Naive thymus-derived CD4-positive, alpha-beta T cell (primary cell): ENCODE measurements around the gene USF3. TPM values are rescaled to one million over a fixed set of nuclear protein-coding genes. Genes with fewer than 3 reads are reported as not detected.

Experiments
- ATAC-seq: fragments of 150-1000 bp; cut with Tn5 transposase; 2 replicates; pipeline ENCODE4 v1.10.0; 2021; ENCODE audit warnings: mild to moderate bottlenecking, moderate library complexity
- CTCF ChIA-PET: fragments of 350-600 bp; sonication (Branson Sonifier 250); formaldehyde crosslinking; loops from one replicate; lab custom pipeline; 2021; ENCODE audit warnings: antibody characterized with exemption; lab: Charles Lee
- POLR2A ChIA-PET: fragments of 350-600 bp; sonication (Branson Sonifier 250); formaldehyde crosslinking; loops from one replicate; lab custom pipeline; 2021; ENCODE audit warnings: antibody characterized with exemption, inconsistent platforms; lab: Charles Lee
- DNase-seq, 9 donors: peaks; one replicate each; pipeline versions ENCODE4 v3.0.0 to v3.0.0-alpha.2; 2020 to 2022; ENCODE audit warnings: mixed read lengths in 1 of 9
- H3K27ac ChIP-seq: one replicate; pipeline ENCODE4 v1.7.0; 2013; ENCODE audit warnings: mild to moderate bottlenecking, low read depth, low read length, moderate library complexity
- H3K27me3 ChIP-seq, 2 donors: one replicate each; pipeline ENCODE4 v1.7.0; 2013; ENCODE audit warnings: low read length in 2 of 2, mild to moderate bottlenecking in 2 of 2, moderate library complexity in 2 of 2; ENCODE audit not compliant: control insufficient read depth in 2 of 2, insufficient read depth in 2 of 2
- H3K36me3 ChIP-seq, 3 experiments: 1 replicate in 2 of 3; 2 replicates in 1 of 3; pipeline ENCODE4 v1.7.0; 2013; ENCODE audit warnings: low read length in 3 of 3, mild to moderate bottlenecking in 3 of 3, moderate library complexity in 1 of 3; ENCODE audit not compliant: insufficient read depth in 3 of 3, control insufficient read depth in 2 of 3
- H3K4me1 ChIP-seq, 2 donors: one replicate each; pipeline ENCODE4 v1.7.0; 2013; ENCODE audit warnings: low read length in 2 of 2, mild to moderate bottlenecking in 2 of 2, moderate library complexity in 1 of 2; ENCODE audit not compliant: control insufficient read depth in 2 of 2, insufficient read depth in 2 of 2
- H3K4me3 ChIP-seq: 2 replicates; pipeline ENCODE4 v1.7.0; 2013; ENCODE audit warnings: mild to moderate bottlenecking, low read length
- H3K9me3 ChIP-seq, 3 experiments: 1 replicate in 2 of 3; 2 replicates in 1 of 3; pipeline ENCODE4 v1.7.0; 2013; ENCODE audit warnings: low read length in 3 of 3; ENCODE audit not compliant: control insufficient read depth in 2 of 3
- H3K27ac Mint-ChIP-seq, 9 donors: one replicate each; pipeline ENCODE4 v1.8.0; 2020 to 2022; ENCODE audit warnings: mixed read lengths in 9 of 9, mild to moderate bottlenecking in 8 of 9, moderate library complexity in 5 of 9, inconsistent platforms in 2 of 9
- H3K27me3 Mint-ChIP-seq, 5 donors: one replicate each; pipeline ENCODE4 v1.8.0; 2021 to 2022; ENCODE audit warnings: mixed read lengths in 5 of 5, mild to moderate bottlenecking in 1 of 5
- H3K36me3 Mint-ChIP-seq, 5 donors: one replicate each; pipeline ENCODE4 v1.8.0; 2020 to 2022; ENCODE audit warnings: mixed read lengths in 5 of 5, mild to moderate bottlenecking in 3 of 5, inconsistent platforms in 1 of 5
- H3K4me1 Mint-ChIP-seq, 7 donors: one replicate each; pipeline ENCODE4 v1.8.0; 2020 to 2022; ENCODE audit warnings: mixed read lengths in 7 of 7, mild to moderate bottlenecking in 3 of 7, inconsistent platforms in 1 of 7
- H3K4me3 Mint-ChIP-seq, 10 donors: one replicate each; pipeline ENCODE4 v1.8.0; 2020 to 2022; ENCODE audit warnings: mild to moderate bottlenecking in 10 of 10, mixed read lengths in 10 of 10, moderate library complexity in 6 of 10, inconsistent platforms in 2 of 10
- H3K9me3 Mint-ChIP-seq, 11 donors: one replicate each; pipeline ENCODE4 v1.8.0; 2020 to 2022; ENCODE audit warnings: mixed read lengths in 11 of 11, mild to moderate bottlenecking in 4 of 11, inconsistent platforms in 1 of 11, moderate library complexity in 1 of 11
- intact Hi-C, 2 donors: fragments of 100-400 bp; cut with micrococcal nuclease; formaldehyde crosslinking; loops; one replicate each; pipeline ENCODE4 v1.15.1; 2023
- polyA plus RNA-seq, 2 donors: library from polyadenylated mRNA; unstranded; fragments of 300-500 nt; fragmentation: Illumina TruSeq; gene quantifications; one replicate each; pipeline ENCODE4 v1.2.3, GENCODE V29; 2021
- total RNA-seq, 6 experiments: library from RNA in 5 of 6; stranded (reverse) in 5 of 6; gene quantifications; 1 replicate in 5 of 6; 2 replicates in 1 of 6; pipeline ENCODE4 v1.2.3 and lab custom pipeline; 2021 to 2026

USF3 gene
- total and polyA plus RNA-seq, 7 experiments from 2014 or later = 3.3 to 31.8 (median 22.6) TPM

GRCh38 chr3:113659996-113660395 lies 36.4 kb downstream of the USF3 start:
- Histone ChIP-seq H3K36me3 (peaks cover 8 to 64% (median 13%) of the 10 kb centered on the region in 3 experiments), H3K9me3 (no peaks in the 10 kb centered on the region), H3K27ac (no peak overlapping the region), H3K4me3 (no peak overlapping the region), H3K4me1 (no peaks in the 10 kb centered on the region), H3K27me3 (no peaks in the 10 kb centered on the region)
- Mint-ChIP-seq H3K36me3 (peaks cover 32 to 92% (median 82%) of the 10 kb centered on the region in 5 donors), H3K27ac (no peak overlapping the region), H3K27me3 (no peaks in the 10 kb centered on the region), H3K4me3 (no peak overlapping the region), H3K9me3 (peaks cover 0 to 11% (median 4%) of the 10 kb centered on the region in 11 donors), H3K4me1 (peaks cover 2 to 10% (median 4%) of the 10 kb centered on the region in 7 donors)
- ATAC-seq = no peak
- DNase-seq = no peak
- ChIA-PET CTCF (no interaction called here), POLR2A (no interaction called here)
- intact Hi-C loops = no loop called here

- H3K9me3 ChIP-seq = no peaks in the 10 kb centered on the region
Measured at GRCh38 chr3:113659101-113659541, 37.3 kb downstream of the USF3 start.

GRCh38 chr3:113658107-113658506 lies 38.3 kb downstream of the USF3 start:
- peaks cover 8 to 46% (median 13%) of the 10 kb centered on the region in 3 experiments for H3K36me3 ChIP-seq
- H3K27ac ChIP-seq = no peak overlapping the region
- Mint-ChIP-seq H3K4me1 (peaks cover 0 to 6% (median 0%) of the 10 kb centered on the region in 7 donors), H3K4me3 (no peak overlapping the region), H3K9me3 (peaks cover 0 to 11% (median 4%) of the 10 kb centered on the region in 11 donors), H3K27me3 (no peaks in the 10 kb centered on the region), H3K36me3 (peaks cover 26 to 80% (median 73%) of the 10 kb centered on the region in 5 donors), H3K27ac (no peak overlapping the region)
- H3K4me3 ChIP-seq = no peak overlapping the region
- no peaks in the 10 kb centered on the region for H3K27me3 ChIP-seq
- ATAC-seq = no peak
- no peaks in the 10 kb centered on the region for H3K9me3 ChIP-seq
- intact Hi-C loops = no loop called here
- ChIA-PET POLR2A (no interaction called here), CTCF (no interaction called here)
- no peaks in the 10 kb centered on the region for H3K4me1 ChIP-seq
- no peak for DNase-seq

More at GRCh38 chr3:113659101-113659541, 37.3 kb downstream of the USF3 start:
- Mint-ChIP-seq H3K4me1 (peaks cover 0 to 6% (median 0%) of the 10 kb centered on the region in 7 donors), H3K27ac (peak overlapping the region in 1 of 9 donors; percentile 12), H3K4me3 (no peak overlapping the region), H3K36me3 (peaks cover 26 to 90% (median 79%) of the 10 kb centered on the region in 5 donors), H3K9me3 (peaks cover 0 to 11% (median 4%) of the 10 kb centered on the region in 11 donors), H3K27me3 (no peaks in the 10 kb centered on the region)
- CTCF ChIA-PET = no interaction called here
- intact Hi-C loops = no loop called here
- no peaks in the 10 kb centered on the region for H3K4me1 ChIP-seq
- peaks cover 8 to 56% (median 13%) of the 10 kb centered on the region in 3 experiments for H3K36me3 ChIP-seq
- DNase-seq (no peak), ATAC-seq (no peak)
- no peak overlapping the region for H3K4me3 ChIP-seq
- H3K27me3 ChIP-seq = no peaks in the 10 kb centered on the region
- H3K27ac ChIP-seq = no peak overlapping the region
- POLR2A ChIA-PET = no interaction called here

GRCh38 chr3:113654851-113655250 lies 41.6 kb downstream of the USF3 start:
- Mint-ChIP-seq H3K4me1 (peaks cover 0 to 5% (median 0%) of the 10 kb centered on the region in 7 donors), H3K27ac (peak overlapping the region in 2 of 9 donors; percentile 7 to 16), H3K36me3 (peaks cover 14 to 73% (median 57%) of the 10 kb centered on the region in 5 donors), H3K4me3 (no peak overlapping the region), H3K9me3 (peaks cover 0 to 10% (median 1%) of the 10 kb centered on the region in 11 donors), H3K27me3 (no peaks in the 10 kb centered on the region)
- POLR2A ChIA-PET = interaction anchor here (0.6 to 1.0 kb wide), 2 partner anchors 25 to 27 kb away, joined by 3 to 11 read pairs; no protein-coding TSS in a partner anchor
- Histone ChIP-seq H3K27me3 (no peaks in the 10 kb centered on the region), H3K4me3 (no peak overlapping the region), H3K9me3 (no peaks in the 10 kb centered on the region), H3K4me1 (no peaks in the 10 kb centered on the region), H3K27ac (no peak overlapping the region), H3K36me3 (peaks cover 0 to 16% (median 7%) of the 10 kb centered on the region in 3 experiments)
- CTCF ChIA-PET = no interaction called here
- DNase-seq (no peak), ATAC-seq (no peak)
- intact Hi-C loops = no loop called here

- Mint-ChIP-seq H3K27ac (peak overlapping the region in 1 of 9 donors; percentile 16), H3K36me3 (peaks cover 9 to 73% (median 55%) of the 10 kb centered on the region in 5 donors), H3K9me3 (peaks cover 0 to 9% (median 1%) of the 10 kb centered on the region in 11 donors), H3K4me1 (peaks cover 0 to 4% (median 0%) of the 10 kb centered on the region in 7 donors), H3K27me3 (no peaks in the 10 kb centered on the region), H3K4me3 (no peak overlapping the region)
- Histone ChIP-seq H3K9me3 (no peaks in the 10 kb centered on the region), H3K4me3 (no peak overlapping the region), H3K27ac (no peak overlapping the region), H3K27me3 (no peaks in the 10 kb centered on the region), H3K4me1 (no peaks in the 10 kb centered on the region), H3K36me3 (peaks cover 0 to 11% (median 4%) of the 10 kb centered on the region in 3 experiments)
- ATAC-seq = no peak
- intact Hi-C loops = no loop called here
- ChIA-PET POLR2A (interaction anchor here (0.6 to 1.0 kb wide), 2 partner anchors 25 to 26 kb away, joined by 3 to 11 read pairs; no protein-coding TSS in a partner anchor), CTCF (no interaction called here)
- no peak for DNase-seq
Measured at GRCh38 chr3:113654310-113654709, 42.1 kb downstream of the USF3 start.

GRCh38 chr3:113649174-113649845 lies 47.1 kb downstream of the USF3 start:
- Histone ChIP-seq H3K9me3 (peaks cover 0 to 11% (median 0%) of the 10 kb centered on the region in 3 experiments), H3K4me1 (no peaks in the 10 kb centered on the region), H3K27ac (no peak overlapping the region), H3K36me3 (no peaks in the 10 kb centered on the region), H3K4me3 (no peak overlapping the region), H3K27me3 (no peaks in the 10 kb centered on the region)
- peaks cover 0 to 29% (median 24%) of the 10 kb centered on the region in 5 donors for H3K36me3 Mint-ChIP-seq
- peaks cover 0 to 4% (median 0%) of the 10 kb centered on the region in 7 donors for H3K4me1 Mint-ChIP-seq
- peaks cover 0 to 34% (median 12%) of the 10 kb centered on the region in 11 donors for H3K9me3 Mint-ChIP-seq
- intact Hi-C loops = no loop called here
- no peak overlapping the region for H3K4me3 Mint-ChIP-seq
- H3K27ac Mint-ChIP-seq = no peak overlapping the region
- H3K27me3 Mint-ChIP-seq = no peaks in the 10 kb centered on the region
- POLR2A ChIA-PET = no interaction called here
- CTCF ChIA-PET = no interaction called here
- no peak for DNase-seq
- ATAC-seq = no peak
